Measurements from ENCODE around the gene ASCC1. TPM values are rescaled to one million over a fixed set of nuclear protein-coding genes. Genes with fewer than 3 reads are reported as not detected.

ASCC1 gene
- total and polyA plus RNA-seq, 2 experiments from 2014 or later: 13.7 to 37.2 TPM

DNA sequence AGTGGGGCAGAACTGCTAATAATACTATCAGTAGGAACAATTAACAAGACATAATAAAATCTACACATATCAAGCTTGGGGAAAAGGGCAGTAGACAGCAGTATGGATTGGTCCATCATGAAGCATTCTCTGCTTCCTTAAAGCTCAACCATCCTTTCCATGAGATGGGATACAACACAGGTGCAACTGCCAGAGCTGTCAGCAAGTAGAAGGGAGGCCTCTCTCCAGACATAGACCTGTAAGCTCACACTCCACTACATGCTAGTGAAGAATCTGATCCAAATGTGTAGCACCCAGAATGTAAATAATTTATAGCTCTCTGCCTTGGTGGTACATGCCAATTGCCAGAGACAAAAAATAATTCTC is 41.8 kb downstream of the ASCC1 start (continued):
- TF ChIP-seq, protein P1, sequence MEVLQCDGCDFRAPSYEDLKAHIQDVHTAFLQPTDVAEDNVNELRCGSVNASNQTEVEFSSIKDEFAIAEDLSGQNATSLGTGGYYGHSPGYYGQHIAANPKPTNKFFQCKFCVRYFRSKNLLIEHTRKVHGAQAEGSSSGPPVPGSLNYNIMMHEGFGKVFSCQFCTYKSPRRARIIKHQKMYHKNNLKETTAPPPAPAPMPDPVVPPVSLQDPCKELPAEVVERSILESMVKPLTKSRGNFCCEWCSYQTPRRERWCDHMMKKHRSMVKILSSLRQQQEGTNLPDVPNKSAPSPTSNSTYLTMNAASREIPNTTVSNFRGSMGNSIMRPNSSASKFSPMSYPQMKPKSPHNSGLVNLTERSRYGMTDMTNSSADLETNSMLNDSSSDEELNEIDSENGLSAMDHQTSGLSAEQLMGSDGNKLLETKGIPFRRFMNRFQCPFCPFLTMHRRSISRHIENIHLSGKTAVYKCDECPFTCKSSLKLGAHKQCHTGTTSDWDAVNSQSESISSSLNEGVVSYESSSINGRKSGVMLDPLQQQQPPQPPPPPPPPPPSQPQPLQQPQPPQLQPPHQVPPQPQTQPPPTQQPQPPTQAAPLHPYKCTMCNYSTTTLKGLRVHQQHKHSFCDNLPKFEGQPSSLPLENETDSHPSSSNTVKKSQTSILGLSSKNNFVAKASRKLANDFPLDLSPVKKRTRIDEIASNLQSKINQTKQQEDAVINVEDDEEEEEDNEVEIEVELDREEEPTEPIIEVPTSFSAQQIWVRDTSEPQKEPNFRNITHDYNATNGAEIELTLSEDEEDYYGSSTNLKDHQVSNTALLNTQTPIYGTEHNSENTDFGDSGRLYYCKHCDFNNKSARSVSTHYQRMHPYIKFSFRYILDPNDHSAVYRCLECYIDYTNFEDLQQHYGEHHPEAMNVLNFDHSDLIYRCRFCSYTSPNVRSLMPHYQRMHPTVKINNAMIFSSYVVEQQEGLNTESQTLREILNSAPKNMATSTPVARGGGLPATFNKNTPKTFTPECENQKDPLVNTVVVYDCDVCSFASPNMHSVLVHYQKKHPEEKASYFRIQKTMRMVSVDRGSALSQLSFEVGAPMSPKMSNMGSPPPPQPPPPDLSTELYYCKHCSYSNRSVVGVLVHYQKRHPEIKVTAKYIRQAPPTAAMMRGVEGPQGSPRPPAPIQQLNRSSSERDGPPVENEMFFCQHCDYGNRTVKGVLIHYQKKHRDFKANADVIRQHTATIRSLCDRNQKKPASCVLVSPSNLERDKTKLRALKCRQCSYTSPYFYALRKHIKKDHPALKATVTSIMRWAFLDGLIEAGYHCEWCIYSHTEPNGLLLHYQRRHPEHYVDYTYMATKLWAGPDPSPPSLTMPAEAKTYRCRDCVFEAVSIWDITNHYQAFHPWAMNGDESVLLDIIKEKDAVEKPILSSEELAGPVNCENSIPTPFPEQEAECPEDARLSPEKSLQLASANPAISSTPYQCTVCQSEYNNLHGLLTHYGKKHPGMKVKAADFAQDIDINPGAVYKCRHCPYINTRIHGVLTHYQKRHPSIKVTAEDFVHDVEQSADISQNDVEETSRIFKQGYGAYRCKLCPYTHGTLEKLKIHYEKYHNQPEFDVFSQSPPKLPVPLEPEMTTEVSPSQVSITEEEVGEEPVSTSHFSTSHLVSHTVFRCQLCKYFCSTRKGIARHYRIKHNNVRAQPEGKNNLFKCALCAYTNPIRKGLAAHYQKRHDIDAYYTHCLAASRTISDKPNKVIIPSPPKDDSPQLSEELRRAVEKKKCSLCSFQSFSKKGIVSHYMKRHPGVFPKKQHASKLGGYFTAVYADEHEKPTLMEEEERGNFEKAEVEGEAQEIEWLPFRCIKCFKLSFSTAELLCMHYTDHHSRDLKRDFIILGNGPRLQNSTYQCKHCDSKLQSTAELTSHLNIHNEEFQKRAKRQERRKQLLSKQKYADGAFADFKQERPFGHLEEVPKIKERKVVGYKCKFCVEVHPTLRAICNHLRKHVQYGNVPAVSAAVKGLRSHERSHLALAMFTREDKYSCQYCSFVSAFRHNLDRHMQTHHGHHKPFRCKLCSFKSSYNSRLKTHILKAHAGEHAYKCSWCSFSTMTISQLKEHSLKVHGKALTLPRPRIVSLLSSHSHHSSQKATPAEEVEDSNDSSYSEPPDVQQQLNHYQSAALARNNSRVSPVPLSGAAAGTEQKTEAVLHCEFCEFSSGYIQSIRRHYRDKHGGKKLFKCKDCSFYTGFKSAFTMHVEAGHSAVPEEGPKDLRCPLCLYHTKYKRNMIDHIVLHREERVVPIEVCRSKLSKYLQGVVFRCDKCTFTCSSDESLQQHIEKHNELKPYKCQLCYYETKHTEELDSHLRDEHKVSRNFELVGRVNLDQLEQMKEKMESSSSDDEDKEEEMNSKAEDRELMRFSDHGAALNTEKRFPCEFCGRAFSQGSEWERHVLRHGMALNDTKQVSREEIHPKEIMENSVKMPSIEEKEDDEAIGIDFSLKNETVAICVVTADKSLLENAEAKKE (CRISPR knock-in tag; IDR thresholded peaks at IDR 0.05): no peak
- TF ChIP-seq EZH2 (IDR thresholded peaks at IDR 0.05; ENCODE audit: low read depth, unreplicated experiment) (no peak), STAT1 (IDR thresholded peaks at IDR 0.05; ENCODE audit: unreplicated experiment) (no peak), ZNF331 (CRISPR knock-in tag; IDR thresholded peaks at IDR 0.05; ENCODE audit: low read depth) (no peak), JUNB (IDR thresholded peaks at IDR 0.05; ENCODE audit: unreplicated experiment) (no peak), CREB1 (CRISPR knock-in tag; IDR thresholded peaks at IDR 0.05; ENCODE audit: low read depth) (no peak), NANOG (IDR thresholded peaks at IDR 0.05; ENCODE audit: borderline replicate concordance) (no peak)
- TF ChIP-seq, protein P2, sequence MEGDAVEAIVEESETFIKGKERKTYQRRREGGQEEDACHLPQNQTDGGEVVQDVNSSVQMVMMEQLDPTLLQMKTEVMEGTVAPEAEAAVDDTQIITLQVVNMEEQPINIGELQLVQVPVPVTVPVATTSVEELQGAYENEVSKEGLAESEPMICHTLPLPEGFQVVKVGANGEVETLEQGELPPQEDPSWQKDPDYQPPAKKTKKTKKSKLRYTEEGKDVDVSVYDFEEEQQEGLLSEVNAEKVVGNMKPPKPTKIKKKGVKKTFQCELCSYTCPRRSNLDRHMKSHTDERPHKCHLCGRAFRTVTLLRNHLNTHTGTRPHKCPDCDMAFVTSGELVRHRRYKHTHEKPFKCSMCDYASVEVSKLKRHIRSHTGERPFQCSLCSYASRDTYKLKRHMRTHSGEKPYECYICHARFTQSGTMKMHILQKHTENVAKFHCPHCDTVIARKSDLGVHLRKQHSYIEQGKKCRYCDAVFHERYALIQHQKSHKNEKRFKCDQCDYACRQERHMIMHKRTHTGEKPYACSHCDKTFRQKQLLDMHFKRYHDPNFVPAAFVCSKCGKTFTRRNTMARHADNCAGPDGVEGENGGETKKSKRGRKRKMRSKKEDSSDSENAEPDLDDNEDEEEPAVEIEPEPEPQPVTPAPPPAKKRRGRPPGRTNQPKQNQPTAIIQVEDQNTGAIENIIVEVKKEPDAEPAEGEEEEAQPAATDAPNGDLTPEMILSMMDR (conservative IDR thresholded peaks at IDR 0.05; ENCODE audit: low read depth in 2 of 2): no peak
- TF ChIP-seq, protein P3, sequence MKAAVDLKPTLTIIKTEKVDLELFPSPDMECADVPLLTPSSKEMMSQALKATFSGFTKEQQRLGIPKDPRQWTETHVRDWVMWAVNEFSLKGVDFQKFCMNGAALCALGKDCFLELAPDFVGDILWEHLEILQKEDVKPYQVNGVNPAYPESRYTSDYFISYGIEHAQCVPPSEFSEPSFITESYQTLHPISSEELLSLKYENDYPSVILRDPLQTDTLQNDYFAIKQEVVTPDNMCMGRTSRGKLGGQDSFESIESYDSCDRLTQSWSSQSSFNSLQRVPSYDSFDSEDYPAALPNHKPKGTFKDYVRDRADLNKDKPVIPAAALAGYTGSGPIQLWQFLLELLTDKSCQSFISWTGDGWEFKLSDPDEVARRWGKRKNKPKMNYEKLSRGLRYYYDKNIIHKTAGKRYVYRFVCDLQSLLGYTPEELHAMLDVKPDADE (IDR thresholded peaks at IDR 0.05): no peak

Measured in GM23338 (cell line).